GM18951 (cell line): ENCODE measurements around the gene MBD3L2.
"Not testable (repeated sequence)": the region's sequence is repeated elsewhere in the genome, so short reads cannot be mapped to it uniquely, and the experiment has no call there.

Experiments used
- POLR2A ChIP-seq: IDR thresholded peaks from 4 replicates; pipeline ENCODE4 v1.6.1; 2011; ENCODE audit warnings: mild to moderate bottlenecking; ENCODE audit not compliant: insufficient read length, insufficient read depth; ENCODE audit errors: extremely low read depth
- in situ Hi-C: fragments of 300-500 bp; cut with MboI; formaldehyde crosslinking; loops from one replicate; pipeline ENCODE4 v1.12.0; 2022; ENCODE audit warnings: low sequenced_read_pairs, mixed read lengths, inconsistent platforms; ENCODE audit not compliant: unreplicated experiment

The MBD3L2 gene

DNA sequence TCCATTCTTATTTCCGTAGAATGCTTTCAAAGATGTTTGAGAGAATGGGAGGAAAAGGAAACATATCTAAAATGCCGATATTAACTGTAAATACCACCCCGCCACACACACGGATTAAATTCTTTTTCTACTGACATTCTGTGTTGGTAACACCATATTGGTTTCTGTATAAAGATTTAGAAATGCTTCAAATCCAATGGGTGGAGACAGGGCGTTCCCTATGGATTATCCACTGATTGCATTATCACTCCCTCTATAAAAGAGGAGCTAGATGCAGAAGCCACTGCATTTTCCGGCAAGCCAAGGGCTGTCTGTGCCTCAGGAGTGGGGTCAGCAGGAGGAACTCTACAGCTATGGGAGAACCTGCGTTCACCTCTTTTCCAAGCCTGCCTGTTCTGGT lies at the start of gene MBD3L2:
TSS of gene MBD3L2 (plus strand) at position 301 of the 400 bp plus-strand sequence. CDS start at position 354, 53 bp downstream.
- in situ Hi-C loops: not testable (repeated sequence)

- no peak for TF ChIP-seq POLR2A
- in situ Hi-C loops: no loop called here
Measured at GRCh38 chr19:6999933-7000332, 49.2 kb upstream of the MBD3L2 start.

GRCh38 chr19:7000333-7000732 lies 48.8 kb upstream of the MBD3L2 start:
- no peak for TF ChIP-seq POLR2A
- in situ Hi-C loops: no loop called here

DNA sequence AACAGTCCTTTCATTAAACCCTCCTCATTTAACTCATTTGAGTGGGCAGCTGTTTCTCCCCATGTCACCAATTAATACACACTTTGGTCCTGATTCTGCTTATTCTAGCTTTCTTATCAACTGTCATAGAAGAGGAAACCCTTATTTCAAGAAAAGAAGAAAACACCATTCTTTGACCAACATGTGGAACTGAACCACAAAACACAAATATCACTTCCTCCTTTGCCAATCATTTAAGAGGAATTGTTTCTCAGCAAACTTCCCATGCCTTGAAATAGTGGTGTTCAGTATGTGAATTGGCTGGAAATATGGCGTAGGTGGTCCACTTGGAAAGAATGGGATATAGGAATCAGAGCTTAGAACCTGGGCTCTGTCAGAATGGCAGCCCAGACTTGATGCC lies 48.3 kb upstream of the MBD3L2 start:
- in situ Hi-C loops: no loop called here
- TF ChIP-seq POLR2A: no peak

- no peak for TF ChIP-seq POLR2A
- in situ Hi-C loops: no loop called here
Measured at GRCh38 chr19:7004313-7004931, 44.7 kb upstream of the MBD3L2 start.

DNA sequence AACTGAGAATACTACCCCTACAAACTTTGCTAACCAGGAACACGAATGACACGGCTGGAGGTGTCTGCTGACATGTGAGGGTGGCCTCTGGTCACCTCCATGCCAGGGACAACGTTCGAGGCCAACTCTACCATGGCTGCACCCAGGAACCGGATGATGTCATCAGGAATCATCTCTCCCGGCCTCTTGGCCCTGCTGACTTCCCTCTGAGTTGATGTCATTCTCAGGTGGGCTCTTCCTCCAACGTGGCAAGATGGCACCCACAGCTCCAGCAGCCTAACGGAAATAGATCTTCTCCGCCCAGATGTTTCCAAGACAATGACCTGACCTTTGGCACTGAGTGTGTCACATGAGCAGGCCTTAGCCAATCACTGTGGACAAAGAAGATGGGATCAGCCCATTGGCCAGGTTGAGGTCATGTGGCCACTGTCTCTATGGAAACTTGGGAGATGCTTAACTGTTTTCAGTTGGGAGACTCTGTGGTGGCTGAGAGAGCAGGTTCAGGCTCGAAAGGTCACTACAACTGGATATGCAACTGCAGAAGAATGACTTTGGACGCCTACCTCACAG lies 42.9 kb upstream of the MBD3L2 start:
- in situ Hi-C loops: no loop called here
- no peak for TF ChIP-seq POLR2A

- in situ Hi-C loops: no loop called here
- TF ChIP-seq POLR2A: no peak
Measured at GRCh38 chr19:7007859-7008258, 41.3 kb upstream of the MBD3L2 start.

DNA sequence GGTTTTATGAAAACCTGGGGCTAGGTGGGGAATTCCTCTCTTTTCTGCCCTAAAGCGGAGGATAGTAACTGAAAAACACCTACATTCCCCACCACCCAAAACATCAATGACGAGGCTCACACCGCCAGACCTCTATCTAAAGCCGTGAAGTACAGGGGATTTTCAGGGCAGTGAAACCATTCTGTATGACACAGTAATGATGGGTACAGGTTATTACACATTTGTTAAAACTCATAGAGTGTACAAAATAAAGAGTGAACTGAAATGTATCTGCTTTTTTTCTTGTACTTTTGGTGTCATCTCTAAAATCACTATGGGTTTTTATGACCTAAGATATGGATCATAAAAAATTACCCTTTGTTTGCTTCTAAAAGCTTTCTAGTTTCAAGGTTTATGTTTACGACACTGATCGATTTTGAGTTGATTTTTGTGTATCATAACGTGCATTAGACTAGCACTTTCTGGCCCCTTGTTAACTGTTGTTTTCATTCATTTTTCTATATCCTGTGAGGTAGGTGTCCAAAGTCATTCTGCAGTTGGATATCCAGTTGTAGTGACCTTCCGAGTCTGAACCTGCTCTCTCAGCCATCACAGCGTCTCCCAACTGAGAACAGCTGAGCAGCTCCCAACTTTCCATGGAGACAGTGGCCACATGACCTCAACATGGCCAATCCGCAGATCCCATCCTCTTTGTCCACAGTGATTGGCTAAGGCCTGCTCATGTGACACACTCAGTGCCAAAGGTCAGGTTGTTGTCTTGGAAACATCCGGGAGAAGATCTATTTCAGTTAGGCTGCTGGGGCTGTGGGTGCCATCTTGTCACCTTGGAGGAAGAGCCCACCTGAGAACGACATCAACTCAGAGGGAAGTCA lies 38.2 kb upstream of the MBD3L2 start:
- TF ChIP-seq POLR2A: no peak
- in situ Hi-C loops: no loop called here

- in situ Hi-C loops: no loop called here
Measured at GRCh38 chr19:7013678-7014077, 35.4 kb upstream of the MBD3L2 start.

GRCh38 chr19:7018828-7019227 lies 30.3 kb upstream of the MBD3L2 start:
- in situ Hi-C loops: no loop called here
- TF ChIP-seq POLR2A: no peak

More at GRCh38 chr19:7013678-7014077, 35.4 kb upstream of the MBD3L2 start:
- TF ChIP-seq POLR2A: no peak

GRCh38 chr19:7021331-7021730 lies 27.8 kb upstream of the MBD3L2 start, which contains the start of gene MBD3L2B:
Gene MBD3L2B, minus strand, starts transcription at chr19:7021431. Its CDS starts 34 bp downstream, at chr19:7021397.
- in situ Hi-C loops: not testable (repeated sequence)

GRCh38 chr19:7028790-7029189 lies 20.3 kb upstream of the MBD3L2 start:
- in situ Hi-C loops: not testable (repeated sequence)

GRCh38 chr19:7030278-7030677 lies 18.8 kb upstream of the MBD3L2 start, which contains the start of gene MBD3L5:
Gene MBD3L5, plus strand, starts transcription at chr19:7030578. Its CDS starts 34 bp downstream, at chr19:7030612.
- in situ Hi-C loops: not testable (repeated sequence)

DNA sequence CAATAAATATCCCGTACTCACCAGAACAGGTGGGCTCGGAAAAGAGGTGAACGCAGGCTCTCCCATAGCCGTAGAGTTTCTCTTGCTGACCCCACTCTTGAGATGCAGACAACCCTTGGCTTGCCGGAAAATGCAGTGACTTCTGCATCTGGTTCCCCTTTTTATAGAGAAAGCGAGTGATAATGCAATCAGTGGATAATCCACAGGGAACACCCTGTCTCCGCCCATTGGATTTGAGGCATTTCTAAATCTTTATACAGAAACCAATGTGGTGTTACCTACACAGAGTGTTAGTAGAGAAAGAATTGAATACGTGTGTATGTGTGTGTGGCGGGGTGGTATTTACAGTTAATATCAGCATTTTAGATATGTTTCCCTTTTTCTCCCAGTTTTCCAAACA lies 9.0 kb upstream of the MBD3L2 start, which contains the start of gene MBD3L4:
TSS of gene MBD3L4 (minus strand) at position 101 of the 400 bp plus-strand sequence. CDS start at position 66, 35 bp downstream.
- in situ Hi-C loops: not testable (repeated sequence)

- in situ Hi-C loops: not testable (repeated sequence)
Measured at GRCh38 chr19:7041563-7041962, 7.6 kb upstream of the MBD3L2 start.

DNA sequence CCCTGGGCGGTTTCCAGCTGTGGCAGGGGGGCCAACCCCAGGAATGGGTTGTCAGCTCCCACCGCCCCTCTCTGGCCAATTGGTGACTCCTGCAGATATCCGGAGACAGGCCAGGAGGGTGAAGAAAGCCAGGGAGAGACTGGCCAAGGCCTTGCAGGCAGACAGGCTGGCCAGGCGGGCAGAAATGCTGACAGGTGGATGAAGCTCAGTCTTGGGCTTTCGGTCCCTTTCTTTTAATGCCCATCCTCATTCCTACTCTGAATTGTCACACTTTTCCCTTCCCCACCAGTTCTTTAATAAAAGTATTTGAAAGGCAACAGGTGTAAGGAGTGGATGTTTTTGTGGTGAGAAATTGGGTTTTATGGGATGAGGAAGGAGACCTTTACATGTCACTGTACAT lies 2.3 kb downstream of the MBD3L2 start:
- in situ Hi-C loops: not testable (repeated sequence)

GRCh38 chr19:7052896-7053295 lies 3.8 kb downstream of the MBD3L2 start:
- in situ Hi-C loops: not testable (repeated sequence)

GRCh38 chr19:7054635-7055368 lies 5.7 kb downstream of the MBD3L2 start:
- in situ Hi-C loops: not testable (repeated sequence)
